SK-N-SH (cell line): ENCODE measurements around the gene KLHL35. TPM values are rescaled to one million over a fixed set of nuclear protein-coding genes. Genes with fewer than 3 reads are reported as not detected.

ENCODE experiments used
- CTCF ChIA-PET: fragments of 300-600, 350-600 bp; formaldehyde crosslinking; extraction: SDS; loops from one replicate; lab custom pipeline; 2021; lab: Yijun Ruan, JAX
- POLR2A ChIA-PET: fragments of 350-600 bp; sonication (Branson Sonifier 250); formaldehyde crosslinking; extraction: SDS; loops from one replicate; lab custom pipeline; 2020; ENCODE audit warnings: antibody characterized with exemption, inconsistent platforms; lab: Yijun Ruan, JAX
- DNase-seq: peaks from one replicate; pipeline ENCODE4 v3.0.0; 2012
- H2AFZ ChIP-seq: fragments of 200-600 bp; sonication (generic); 2 replicates; pipeline ENCODE4 v1.8.1; 2016; ENCODE audit warnings: antibody characterized with exemption, mild to moderate bottlenecking, low read depth
- H3F3A ChIP-seq: fragments of 200-600 bp; sonication (generic); replicated peaks from 2 replicates; pipeline ENCODE3; 2016; ENCODE audit warnings: antibody characterized with exemption, mild to moderate bottlenecking; ENCODE audit not compliant: insufficient read depth
- H3K27ac ChIP-seq, 2 experiments: fragments of 200-500 bp in 1 of 2; fragments of 200-600 bp in 1 of 2; sonication (Bioruptor generic) in 1 of 2; sonication (generic), shearing (Covaris generic) in 1 of 2; 2 replicates each; pipeline versions ENCODE4 v1.5.1 to v1.6.1; 2014 to 2016; ENCODE audit warnings: low read depth in 2 of 2, inconsistent platforms in 1 of 2, low read length in 1 of 2, mild to moderate bottlenecking in 1 of 2, mixed read lengths in 1 of 2
- H3K27me3 ChIP-seq: fragments of 200-600 bp; sonication (generic), shearing (Covaris generic); 2 replicates; pipeline ENCODE4 v1.6.1; 2016; ENCODE audit warnings: mixed run types; ENCODE audit not compliant: insufficient read depth
- H3K36me3 ChIP-seq, 2 experiments: fragments of 200-500 bp in 1 of 2; fragments of 200-600 bp in 1 of 2; sonication (Bioruptor generic) in 1 of 2; sonication (generic) in 1 of 2; replicated peaks in 1 of 2; 2 replicates each; pipeline versions ENCODE3 to v1.5.1; 2014 to 2016; ENCODE audit warnings: low read length in 1 of 2, mild to moderate bottlenecking in 1 of 2; ENCODE audit not compliant: insufficient read depth in 2 of 2, control insufficient read depth in 1 of 2
- H3K4me1 ChIP-seq, 2 experiments: fragments of 200-500 bp in 1 of 2; fragments of 200-600 bp in 1 of 2; sonication (Bioruptor generic) in 1 of 2; sonication (generic), shearing (Covaris generic) in 1 of 2; 2 replicates each; pipeline versions ENCODE4 v1.5.1 to v1.6.1; 2014 to 2016; ENCODE audit warnings: low read depth in 1 of 2, low read length in 1 of 2, mixed run types in 1 of 2; ENCODE audit not compliant: insufficient read depth in 2 of 2, control insufficient read depth in 1 of 2
- H3K4me2 ChIP-seq: fragments of 200-600 bp; sonication (generic), shearing (Covaris generic); 2 replicates; pipeline ENCODE4 v1.6.1; 2017; ENCODE audit warnings: mixed run types
- H3K4me3 ChIP-seq, 2 experiments: fragments of 200-500 bp in 1 of 2; fragments of 200-600 bp in 1 of 2; sonication (Bioruptor generic) in 1 of 2; sonication (generic), shearing (Covaris generic) in 1 of 2; 2 replicates each; pipeline versions ENCODE4 v1.5.1 to v1.8.1; 2014 to 2016; ENCODE audit warnings: low read depth in 2 of 2, inconsistent platforms in 1 of 2, low read length in 1 of 2, mild to moderate bottlenecking in 1 of 2, mixed read lengths in 1 of 2, moderate library complexity in 1 of 2
- H3K79me2 ChIP-seq: fragments of 200-600 bp; sonication (generic); 2 replicates; pipeline ENCODE4 v1.8.1; 2017; ENCODE audit warnings: mild to moderate bottlenecking; ENCODE audit not compliant: insufficient read depth
- H3K9ac ChIP-seq: fragments of 200-600 bp; sonication (generic); 2 replicates; pipeline ENCODE4 v1.6.1; 2017; ENCODE audit warnings: mixed run types
- H3K9me2 ChIP-seq: fragments of 200-600 bp; sonication (generic); 2 replicates; pipeline ENCODE4 v1.6.1; 2017; ENCODE audit warnings: mixed run types
- H3K9me3 ChIP-seq: fragments of 200-600 bp; sonication (generic); 2 replicates; pipeline ENCODE4 v1.6.1; 2017; ENCODE audit warnings: mixed run types, mild to moderate bottlenecking, moderate library complexity
- H4K20me1 ChIP-seq: fragments of 200-600 bp; sonication (generic); 2 replicates; pipeline ENCODE4 v1.6.1; 2017; ENCODE audit warnings: mild to moderate bottlenecking, mixed run types; ENCODE audit not compliant: insufficient read depth
- CHD2 ChIP-seq: fragments of 150-350 bp; IDR thresholded peaks from 2 replicates; pipeline ENCODE4 v1.6.1; 2018; ENCODE audit warnings: low read length; ENCODE audit not compliant: partially characterized antibody
- ELF1 ChIP-seq: IDR thresholded peaks from 2 replicates; pipeline ENCODE4 v1.4.0; 2012
- EP300 ChIP-seq, 2 experiments: IDR thresholded peaks; 2 replicates each; pipeline versions ENCODE4 v1.4.0 to v1.6.1; 2012; ENCODE audit warnings: borderline replicate concordance in 1 of 2, low read depth in 1 of 2, low read length in 1 of 2
- EZH2phosphoT487 ChIP-seq: fragments of 200-600 bp; sonication (generic); IDR thresholded peaks from 2 replicates; pipeline ENCODE4 v1.6.1; 2017; ENCODE audit warnings: low read depth, mixed run types, mild to moderate bottlenecking, antibody characterized with exemption, moderate library complexity, borderline replicate concordance
- GABPA ChIP-seq: IDR thresholded peaks from 2 replicates; pipeline ENCODE4 v1.4.0; 2012; ENCODE audit warnings: low read depth, mild to moderate bottlenecking
- GATA2 ChIP-seq: sonication (generic); formaldehyde crosslinking; IDR thresholded peaks from 2 replicates; pipeline ENCODE4 v1.5.0; 2020; ENCODE audit warnings: mild to moderate bottlenecking, missing genetic modification reagents
- MXI1 ChIP-seq: IDR thresholded peaks from 2 replicates; pipeline ENCODE4 v1.6.1; 2012; ENCODE audit warnings: mild to moderate bottlenecking, low read depth, low read length, improper control_type of control experiment
- NFIC ChIP-seq: IDR thresholded peaks from 2 replicates; pipeline ENCODE4 v1.4.0; 2012; ENCODE audit warnings: borderline replicate concordance
- RCOR1 ChIP-seq: fragments of 150-350 bp; IDR thresholded peaks from 2 replicates; pipeline ENCODE4 v1.6.1; 2017; ENCODE audit warnings: antibody characterized with exemption, low read length
- RFX5 ChIP-seq: IDR thresholded peaks from 2 replicates; pipeline ENCODE4 v1.6.1; 2012; ENCODE audit warnings: mild to moderate bottlenecking, improper control_type of control experiment, low read length
- SIN3A ChIP-seq: IDR thresholded peaks from 2 replicates; pipeline ENCODE4 v1.6.1; 2012; ENCODE audit warnings: low read depth, mild to moderate bottlenecking, low read length, moderate library complexity, borderline replicate concordance
- SMC3 ChIP-seq: IDR thresholded peaks from 2 replicates; pipeline ENCODE4 v1.6.1; 2012; ENCODE audit warnings: low read depth, low read length, improper control_type of control experiment
- WGBS: methylation state at CpG from one replicate; pipeline ENCODE4 v1.1.6; 2017; ENCODE audit warnings: low lambda C conversion rate; 5-methylcytosine and 5-hydroxymethylcytosine counted together
- polyA plus RNA-seq, 3 experiments: library from polyadenylated mRNA; depleted of rRNA; stranded (reverse); fragments of >200 nt; gene quantifications; 2 replicates each; pipeline ENCODE4 v1.2.3, GENCODE V29; 2012
- TF ChIP-seq, protein P1 (sequence below): IDR thresholded peaks from 2 replicates; pipeline ENCODE4 v1.4.0; 2012; ENCODE audit warnings: low read depth
- TF ChIP-seq, protein P2 (sequence below): IDR thresholded peaks from 2 replicates; pipeline ENCODE4; 2012
- TF ChIP-seq, protein P3 (sequence below): IDR thresholded peaks from 2 replicates; pipeline ENCODE4 v1.4.0; 2012; ENCODE audit warnings: low read depth, borderline replicate concordance
- TF ChIP-seq, protein P4 (sequence below): fragments of 200-600 bp; sonication (generic); IDR thresholded peaks from 2 replicates; pipeline ENCODE4 v1.6.1; 2017; ENCODE audit warnings: antibody characterized with exemption, mild to moderate bottlenecking, moderate library complexity

KLHL35 gene
- polyA plus RNA-seq, 1 of the 3 experiments (the other 2 are of a cell fraction), result 1.7 TPM

DNA sequence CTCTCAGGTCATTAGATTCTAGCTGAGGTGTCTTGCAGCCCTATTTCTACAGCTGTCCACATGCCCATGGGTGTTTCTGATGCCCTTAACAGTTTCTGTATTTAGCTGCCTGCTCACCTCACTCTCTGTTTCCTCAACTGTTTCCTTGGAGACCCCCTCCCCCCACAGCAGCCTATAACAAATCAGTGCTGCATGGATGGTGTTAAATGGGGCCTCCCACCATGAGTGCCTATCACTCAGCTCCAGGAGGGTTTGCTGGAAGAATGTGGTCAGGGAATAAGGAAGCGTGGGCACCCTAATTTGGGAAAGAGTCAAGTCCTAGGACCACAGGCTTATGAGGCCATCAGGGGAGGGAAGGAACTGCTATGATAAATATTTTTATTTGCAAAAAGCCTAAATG lies 8.6 kb downstream of the KLHL35 start:
- ChIA-PET CTCF (interaction anchor here (1.2 to 2.1 kb wide), 6 partner anchors 8 to 109 kb away, joined by 3 to 8 read pairs (median 4); no protein-coding TSS in a partner anchor), POLR2A (no interaction called here)

More for the DNA sequence above, 8.6 kb downstream of the KLHL35 start:
- H3K4me2 ChIP-seq, result no peak overlapping the region
- H3K79me2 ChIP-seq, result peaks cover 7% of the 10 kb centered on the region; the same call in 1 of the 2 replicates
- H3K9me2 ChIP-seq, result no peaks in the 10 kb centered on the region
- H4K20me1 ChIP-seq, result no peaks in the 10 kb centered on the region
- H3K9ac ChIP-seq, result no peak overlapping the region
- no peak for DNase-seq
- H3F3A ChIP-seq, result peaks cover 14% of the 10 kb centered on the region
- no peak overlapping the region for H2AFZ ChIP-seq
- H3K4me1 ChIP-seq, result peaks cover 0 to 29% of the 10 kb centered on the region in 2 experiments; a peak in 2 of 4 replicates
- no peaks in the 10 kb centered on the region for H3K9me3 ChIP-seq
- TF ChIP-seq, protein P1, sequence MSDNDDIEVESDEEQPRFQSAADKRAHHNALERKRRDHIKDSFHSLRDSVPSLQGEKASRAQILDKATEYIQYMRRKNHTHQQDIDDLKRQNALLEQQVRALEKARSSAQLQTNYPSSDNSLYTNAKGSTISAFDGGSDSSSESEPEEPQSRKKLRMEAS, result no peak
- TF ChIP-seq GABPA, result no peak
- no peak for TF ChIP-seq MXI1
- TF ChIP-seq SMC3, result no peak
- no peak for TF ChIP-seq EP300 (IDR thresholded peaks at IDR 0.05; ENCODE audit: borderline replicate concordance in 1 of 2, low read depth in 1 of 2, low read length in 1 of 2)
- TF ChIP-seq GATA2 (CRISPR knock-in tag), result no peak
- TF ChIP-seq RCOR1, result no peak
- TF ChIP-seq ELF1, result no peak
- TF ChIP-seq EZH2phosphoT487, result no peak
- TF ChIP-seq, protein P2, sequence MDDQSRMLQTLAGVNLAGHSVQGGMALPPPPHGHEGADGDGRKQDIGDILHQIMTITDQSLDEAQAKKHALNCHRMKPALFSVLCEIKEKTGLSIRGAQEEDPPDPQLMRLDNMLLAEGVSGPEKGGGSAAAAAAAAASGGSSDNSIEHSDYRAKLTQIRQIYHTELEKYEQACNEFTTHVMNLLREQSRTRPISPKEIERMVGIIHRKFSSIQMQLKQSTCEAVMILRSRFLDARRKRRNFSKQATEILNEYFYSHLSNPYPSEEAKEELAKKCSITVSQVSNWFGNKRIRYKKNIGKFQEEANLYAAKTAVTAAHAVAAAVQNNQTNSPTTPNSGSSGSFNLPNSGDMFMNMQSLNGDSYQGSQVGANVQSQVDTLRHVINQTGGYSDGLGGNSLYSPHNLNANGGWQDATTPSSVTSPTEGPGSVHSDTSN, result no peak
- TF ChIP-seq NFIC, result no peak
- TF ChIP-seq SIN3A, result no peak
- no peak for TF ChIP-seq CHD2
- TF ChIP-seq, protein P3, sequence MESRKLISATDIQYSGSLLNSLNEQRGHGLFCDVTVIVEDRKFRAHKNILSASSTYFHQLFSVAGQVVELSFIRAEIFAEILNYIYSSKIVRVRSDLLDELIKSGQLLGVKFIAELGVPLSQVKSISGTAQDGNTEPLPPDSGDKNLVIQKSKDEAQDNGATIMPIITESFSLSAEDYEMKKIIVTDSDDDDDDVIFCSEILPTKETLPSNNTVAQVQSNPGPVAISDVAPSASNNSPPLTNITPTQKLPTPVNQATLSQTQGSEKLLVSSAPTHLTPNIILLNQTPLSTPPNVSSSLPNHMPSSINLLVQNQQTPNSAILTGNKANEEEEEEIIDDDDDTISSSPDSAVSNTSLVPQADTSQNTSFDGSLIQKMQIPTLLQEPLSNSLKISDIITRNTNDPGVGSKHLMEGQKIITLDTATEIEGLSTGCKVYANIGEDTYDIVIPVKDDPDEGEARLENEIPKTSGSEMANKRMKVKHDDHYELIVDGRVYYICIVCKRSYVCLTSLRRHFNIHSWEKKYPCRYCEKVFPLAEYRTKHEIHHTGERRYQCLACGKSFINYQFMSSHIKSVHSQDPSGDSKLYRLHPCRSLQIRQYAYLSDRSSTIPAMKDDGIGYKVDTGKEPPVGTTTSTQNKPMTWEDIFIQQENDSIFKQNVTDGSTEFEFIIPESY, result no peak
- TF ChIP-seq, protein P4, sequence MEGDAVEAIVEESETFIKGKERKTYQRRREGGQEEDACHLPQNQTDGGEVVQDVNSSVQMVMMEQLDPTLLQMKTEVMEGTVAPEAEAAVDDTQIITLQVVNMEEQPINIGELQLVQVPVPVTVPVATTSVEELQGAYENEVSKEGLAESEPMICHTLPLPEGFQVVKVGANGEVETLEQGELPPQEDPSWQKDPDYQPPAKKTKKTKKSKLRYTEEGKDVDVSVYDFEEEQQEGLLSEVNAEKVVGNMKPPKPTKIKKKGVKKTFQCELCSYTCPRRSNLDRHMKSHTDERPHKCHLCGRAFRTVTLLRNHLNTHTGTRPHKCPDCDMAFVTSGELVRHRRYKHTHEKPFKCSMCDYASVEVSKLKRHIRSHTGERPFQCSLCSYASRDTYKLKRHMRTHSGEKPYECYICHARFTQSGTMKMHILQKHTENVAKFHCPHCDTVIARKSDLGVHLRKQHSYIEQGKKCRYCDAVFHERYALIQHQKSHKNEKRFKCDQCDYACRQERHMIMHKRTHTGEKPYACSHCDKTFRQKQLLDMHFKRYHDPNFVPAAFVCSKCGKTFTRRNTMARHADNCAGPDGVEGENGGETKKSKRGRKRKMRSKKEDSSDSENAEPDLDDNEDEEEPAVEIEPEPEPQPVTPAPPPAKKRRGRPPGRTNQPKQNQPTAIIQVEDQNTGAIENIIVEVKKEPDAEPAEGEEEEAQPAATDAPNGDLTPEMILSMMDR, result no peak
- no peak for TF ChIP-seq RFX5
- WGBS, result 100% methylated on average over 1 of the region's 1 CpG
- peaks cover 6 to 11% of the 10 kb centered on the region in 2 experiments for H3K36me3 ChIP-seq
- no peak overlapping the region for H3K27ac ChIP-seq
- no peak overlapping the region for H3K4me3 ChIP-seq
- no peaks in the 10 kb centered on the region for H3K27me3 ChIP-seq
